ENCODE results near the gene ABCF3.

- TF ChIP-seq, protein P1, sequence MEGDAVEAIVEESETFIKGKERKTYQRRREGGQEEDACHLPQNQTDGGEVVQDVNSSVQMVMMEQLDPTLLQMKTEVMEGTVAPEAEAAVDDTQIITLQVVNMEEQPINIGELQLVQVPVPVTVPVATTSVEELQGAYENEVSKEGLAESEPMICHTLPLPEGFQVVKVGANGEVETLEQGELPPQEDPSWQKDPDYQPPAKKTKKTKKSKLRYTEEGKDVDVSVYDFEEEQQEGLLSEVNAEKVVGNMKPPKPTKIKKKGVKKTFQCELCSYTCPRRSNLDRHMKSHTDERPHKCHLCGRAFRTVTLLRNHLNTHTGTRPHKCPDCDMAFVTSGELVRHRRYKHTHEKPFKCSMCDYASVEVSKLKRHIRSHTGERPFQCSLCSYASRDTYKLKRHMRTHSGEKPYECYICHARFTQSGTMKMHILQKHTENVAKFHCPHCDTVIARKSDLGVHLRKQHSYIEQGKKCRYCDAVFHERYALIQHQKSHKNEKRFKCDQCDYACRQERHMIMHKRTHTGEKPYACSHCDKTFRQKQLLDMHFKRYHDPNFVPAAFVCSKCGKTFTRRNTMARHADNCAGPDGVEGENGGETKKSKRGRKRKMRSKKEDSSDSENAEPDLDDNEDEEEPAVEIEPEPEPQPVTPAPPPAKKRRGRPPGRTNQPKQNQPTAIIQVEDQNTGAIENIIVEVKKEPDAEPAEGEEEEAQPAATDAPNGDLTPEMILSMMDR (IDR thresholded peaks at IDR 0.05) = no peak
- TF ChIP-seq POLR2A (IDR thresholded peaks at IDR 0.05) = no peak
Measured at GRCh38 chr3:184140436-184140835, 45.6 kb upstream of the ABCF3 start.

Data from gastroesophageal sphincter (tissue), 3 donors.